A549 treated with GW870086 at 1 μM for 4 hours (cell line): ENCODE measurements around the gene ZNF229. TPM values are rescaled to one million over a fixed set of nuclear protein-coding genes. Genes with fewer than 3 reads are reported as not detected.

Source experiments
- total RNA-seq: library from RNA; stranded (reverse); fragments of 200-300 nt; extraction: Qiagen RNA extraction; gene quantifications from 5 replicates; pipeline ENCODE4 v1.2.3, GENCODE V29; 2022; ENCODE audit warnings: low read depth

The ZNF229 gene
- 2.3 to 3.4 TPM (median 3.0 TPM) in 5 replicates for total RNA-seq

GRCh38 chr19:44447916-44448674 lies at the start of gene ZNF229:
Gene ZNF229 (minus strand): TSS chr19:44448472. CDS start chr19:44442847, 5,625 bp downstream.

DNA sequence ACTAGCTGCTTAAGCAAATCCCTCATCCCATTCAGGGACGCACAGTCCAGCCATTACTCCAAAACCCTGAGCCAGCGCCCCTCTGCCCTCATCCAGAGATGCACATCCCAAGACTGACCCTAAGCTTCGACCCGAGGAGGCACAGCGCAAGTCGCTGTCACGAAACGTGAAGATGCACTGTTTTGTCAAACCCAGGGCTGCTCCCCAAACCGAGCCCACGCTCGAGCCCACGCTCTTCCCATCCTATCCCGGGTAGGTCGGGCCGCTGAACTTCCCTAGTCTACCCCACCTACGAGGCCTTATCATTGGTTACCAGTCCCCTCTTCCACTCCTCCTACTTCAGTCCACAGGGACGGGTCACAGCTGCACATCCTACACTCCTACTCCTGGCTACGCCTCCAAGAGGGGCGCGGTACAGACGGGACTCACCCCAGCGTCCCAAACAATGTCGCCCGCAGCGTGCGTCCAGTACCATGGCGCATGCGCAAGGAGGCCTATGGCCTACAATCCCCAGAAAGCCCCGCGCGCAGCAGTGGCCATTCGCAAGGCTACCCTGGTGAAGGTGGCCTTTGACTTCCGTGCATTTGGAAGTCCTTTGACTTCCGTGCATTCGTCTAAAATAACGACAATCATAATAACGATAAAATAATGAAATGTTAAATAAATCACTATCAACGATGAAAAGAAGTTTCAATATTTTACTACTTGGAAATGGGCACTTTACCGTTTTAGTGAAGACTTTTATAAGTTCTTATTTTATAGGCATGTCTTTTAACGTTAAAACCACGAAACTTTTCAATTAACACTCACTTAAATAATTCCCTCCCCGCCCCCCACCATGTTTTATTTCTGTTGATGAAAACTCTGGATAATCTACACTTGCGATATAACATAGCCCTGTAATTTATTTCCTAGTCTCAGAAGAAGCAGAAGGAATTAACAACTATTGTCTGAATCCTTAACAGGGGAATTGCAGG lies 46.8 kb downstream of the ZNF229 start, which contains the start of gene ZNF285:
Gene ZNF285, minus strand, starts transcription at position 470 of the 977 bp plus-strand sequence. CDS start 4,395 bp downstream, outside the sequence.

Other genes with a start within 250 kb of the ZNF229 start
- 9.7 to 14.0 TPM (median 10.1 TPM) in 5 replicates for gene ZNF227, start 235.9 kb downstream of the ZNF229 start, total RNA-seq
- 0.39 to 0.61 TPM (median 0.47 TPM) in 5 replicates for gene ZNF233, start 188.6 kb downstream of the ZNF229 start, total RNA-seq
- gene ZNF235, start 143.4 kb downstream of the ZNF229 start, total RNA-seq: 2.0 to 3.5 TPM (median 3.3 TPM) in 5 replicates
- 1.8 to 2.7 TPM (median 2.4 TPM) in 5 replicates for gene ZNF112, start 91.8 kb downstream of the ZNF229 start, total RNA-seq
- gene ZNF285, start 46.9 kb downstream of the ZNF229 start, total RNA-seq: 1.7 to 2.5 TPM (median 2.4 TPM) in 5 replicates
- gene ZNF180, start 52.0 kb upstream of the ZNF229 start, total RNA-seq: 8.0 to 9.3 TPM (median 8.1 TPM) in 5 replicates
- 0.10 TPM in 1 of 5 replicates, not detected in the others for gene CEACAM20, start 81.2 kb upstream of the ZNF229 start, total RNA-seq
- gene IGSF23, start 165.1 kb upstream of the ZNF229 start, total RNA-seq: 0.41 to 0.66 TPM (median 0.59 TPM) in 5 replicates
- gene PVR, start 195.4 kb upstream of the ZNF229 start, total RNA-seq: 106 to 117 TPM (median 111 TPM) in 5 replicates
- 7.3 to 10.3 TPM (median 9.3 TPM) in 5 replicates for gene CEACAM19, start 223.0 kb upstream of the ZNF229 start, total RNA-seq